ENCODE results near the gene GLIPR1.
A peak's percentile ranks its signal among the peaks of the same experiment; 100 is the strongest.

Gene GLIPR1

DNA sequence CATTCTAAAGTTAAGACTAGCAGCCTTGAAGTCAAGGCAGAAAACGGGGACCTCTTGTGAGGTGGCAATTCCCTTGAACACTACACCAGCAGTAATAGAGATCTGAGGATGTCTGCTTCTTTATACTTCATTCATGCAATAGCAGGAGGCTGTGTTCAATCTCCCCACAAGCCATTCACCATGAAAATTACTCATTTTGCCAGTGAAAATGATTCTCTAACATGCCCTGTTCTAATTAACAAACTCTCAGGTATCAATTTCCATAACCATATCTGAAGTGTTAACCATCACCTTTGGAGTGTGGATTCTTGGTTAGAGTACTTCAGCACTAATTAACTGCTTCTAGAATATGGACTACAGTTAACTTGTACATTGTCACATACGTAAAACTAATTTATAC, 3.4 kb upstream of the GLIPR1 start:
- no peak overlapping the region for H3K4me3 ChIP-seq (ENCODE audit: low read depth, low read length)
- TF ChIP-seq, protein P1, sequence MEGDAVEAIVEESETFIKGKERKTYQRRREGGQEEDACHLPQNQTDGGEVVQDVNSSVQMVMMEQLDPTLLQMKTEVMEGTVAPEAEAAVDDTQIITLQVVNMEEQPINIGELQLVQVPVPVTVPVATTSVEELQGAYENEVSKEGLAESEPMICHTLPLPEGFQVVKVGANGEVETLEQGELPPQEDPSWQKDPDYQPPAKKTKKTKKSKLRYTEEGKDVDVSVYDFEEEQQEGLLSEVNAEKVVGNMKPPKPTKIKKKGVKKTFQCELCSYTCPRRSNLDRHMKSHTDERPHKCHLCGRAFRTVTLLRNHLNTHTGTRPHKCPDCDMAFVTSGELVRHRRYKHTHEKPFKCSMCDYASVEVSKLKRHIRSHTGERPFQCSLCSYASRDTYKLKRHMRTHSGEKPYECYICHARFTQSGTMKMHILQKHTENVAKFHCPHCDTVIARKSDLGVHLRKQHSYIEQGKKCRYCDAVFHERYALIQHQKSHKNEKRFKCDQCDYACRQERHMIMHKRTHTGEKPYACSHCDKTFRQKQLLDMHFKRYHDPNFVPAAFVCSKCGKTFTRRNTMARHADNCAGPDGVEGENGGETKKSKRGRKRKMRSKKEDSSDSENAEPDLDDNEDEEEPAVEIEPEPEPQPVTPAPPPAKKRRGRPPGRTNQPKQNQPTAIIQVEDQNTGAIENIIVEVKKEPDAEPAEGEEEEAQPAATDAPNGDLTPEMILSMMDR (IDR thresholded peaks at IDR 0.05; ENCODE audit: insufficient read depth, low read depth, low read length, missing control alignments) = no peak
- no peak for DNase-seq (ENCODE audit: low read depth)

DNA sequence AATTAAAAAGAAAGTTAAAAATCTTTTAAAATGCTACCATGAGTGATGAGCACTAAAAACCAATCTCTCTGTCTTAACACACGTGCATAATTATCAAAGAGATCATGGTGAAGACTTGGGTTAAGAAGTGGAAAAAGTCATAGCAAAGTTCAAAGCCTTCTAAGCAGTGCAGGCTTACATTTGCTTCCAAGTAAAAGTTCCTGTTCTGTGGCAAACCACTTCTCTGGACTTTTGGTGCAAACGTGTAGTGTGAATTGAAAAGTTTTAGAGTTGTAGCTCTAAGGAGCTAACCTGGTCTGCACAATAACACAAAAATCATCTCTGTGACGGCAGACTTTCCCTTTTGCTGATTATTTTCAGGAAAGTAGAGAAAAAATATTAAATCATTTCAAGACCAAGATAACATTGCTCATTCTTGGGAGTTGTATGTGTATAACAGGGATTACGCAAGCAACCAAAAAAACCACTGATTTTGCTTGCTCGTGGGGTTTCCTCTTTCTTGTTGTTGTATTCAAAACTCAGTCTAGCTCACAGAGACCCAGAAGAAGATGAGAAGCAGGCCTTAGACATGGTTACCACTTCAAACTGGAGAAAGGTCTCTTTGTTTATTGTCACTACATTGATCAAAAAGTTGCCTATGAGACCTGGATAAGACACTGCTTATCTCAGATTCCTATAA, 2.3 kb upstream of the GLIPR1 start:
- peak; percentile 35 for DNase-seq (ENCODE audit: low read depth)

DNA sequence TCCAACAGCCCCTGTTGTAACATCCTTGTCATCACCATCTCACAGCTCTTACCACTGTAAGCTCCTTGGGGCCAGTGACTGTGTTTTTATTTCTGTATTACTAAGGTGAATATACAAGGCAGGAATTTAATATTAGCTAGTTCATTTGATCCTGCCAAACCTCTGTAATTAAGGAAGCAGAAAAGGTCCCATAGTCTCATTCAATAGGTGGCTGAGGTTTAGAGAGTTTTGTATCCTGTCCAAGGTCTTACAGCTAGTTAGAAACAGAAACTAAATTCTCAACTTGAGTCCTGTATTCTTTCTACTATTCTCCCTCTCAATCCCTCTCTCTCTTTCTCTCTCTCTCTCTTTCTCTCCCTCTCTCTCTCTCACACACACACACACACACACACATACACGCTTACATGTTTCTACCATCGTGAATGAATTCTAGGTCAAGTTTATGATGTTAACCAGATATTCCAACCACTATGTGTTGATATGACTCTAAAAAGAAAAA, 543 bp upstream of the GLIPR1 start:
- TF ChIP-seq, protein P1 (IDR thresholded peaks at IDR 0.05; ENCODE audit: insufficient read depth, low read depth, low read length, missing control alignments) = no peak
- DNase-seq (ENCODE audit: low read depth) = peak; percentile 60
- peak overlapping the region; percentile 85 for H3K4me3 ChIP-seq (ENCODE audit: low read depth, low read length)

More for the DNA sequence above, 2.3 kb upstream of the GLIPR1 start:
- no peak overlapping the region for H3K4me3 ChIP-seq (ENCODE audit: low read depth, low read length)
- TF ChIP-seq, protein P1 (IDR thresholded peaks at IDR 0.05; ENCODE audit: insufficient read depth, low read depth, low read length, missing control alignments) = no peak

DNA sequence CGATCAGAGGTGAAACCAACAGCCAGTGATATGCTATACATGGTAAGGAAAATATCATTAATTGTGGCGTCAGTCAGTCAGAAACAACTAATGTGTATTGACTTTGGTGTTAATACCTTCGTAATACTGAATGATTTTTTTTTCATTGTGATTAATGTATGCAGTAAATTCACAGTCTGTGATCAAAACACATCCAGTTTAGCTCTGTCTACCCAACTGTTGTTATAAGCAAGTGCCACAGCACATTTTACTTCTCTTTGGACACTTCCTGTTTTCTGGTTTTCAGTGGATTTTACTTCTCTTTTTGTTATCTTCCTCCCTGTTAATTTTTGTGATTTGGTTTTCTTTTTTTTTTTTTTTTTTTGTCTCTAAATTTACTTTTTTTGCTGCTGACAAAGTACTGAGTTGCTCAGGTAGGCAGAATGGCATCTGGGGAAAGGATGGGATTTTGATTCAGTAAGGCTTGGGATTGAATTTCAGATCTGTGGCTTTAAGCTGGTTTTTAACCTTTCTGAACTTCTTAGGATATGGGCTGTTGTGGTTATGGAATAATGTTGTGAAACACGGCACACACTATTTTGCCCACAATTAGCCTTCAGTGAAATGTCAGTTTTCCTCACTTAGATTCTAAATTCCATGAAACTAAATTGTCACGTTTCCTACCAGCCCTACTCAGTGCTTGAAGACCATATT, 604 bp downstream of the GLIPR1 start:
- peak overlapping the region; percentile 85 for H3K4me3 ChIP-seq (ENCODE audit: low read depth, low read length)
- peak; percentile 33 for DNase-seq (ENCODE audit: low read depth)
- TF ChIP-seq, protein P1 (IDR thresholded peaks at IDR 0.05; ENCODE audit: insufficient read depth, low read depth, low read length, missing control alignments) = no peak

DNA sequence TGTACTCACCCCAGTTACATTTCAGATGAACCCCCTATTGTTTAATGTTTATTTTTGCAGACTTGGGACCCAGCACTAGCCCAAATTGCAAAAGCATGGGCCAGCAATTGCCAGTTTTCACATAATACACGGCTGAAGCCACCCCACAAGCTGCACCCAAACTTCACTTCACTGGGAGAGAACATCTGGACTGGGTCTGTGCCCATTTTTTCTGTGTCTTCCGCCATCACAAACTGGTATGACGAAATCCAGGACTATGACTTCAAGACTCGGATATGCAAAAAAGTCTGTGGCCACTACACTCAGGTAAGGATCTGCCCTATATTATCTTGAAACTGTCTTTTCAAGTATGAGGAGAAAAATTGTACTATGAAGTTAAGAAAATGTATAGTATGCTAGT, 1.2 kb downstream of the GLIPR1 start:
- TF ChIP-seq, protein P1 (IDR thresholded peaks at IDR 0.05; ENCODE audit: insufficient read depth, low read depth, low read length, missing control alignments) = no peak
- H3K4me3 ChIP-seq (ENCODE audit: low read depth, low read length) = peak overlapping the region; percentile 85

DNA sequence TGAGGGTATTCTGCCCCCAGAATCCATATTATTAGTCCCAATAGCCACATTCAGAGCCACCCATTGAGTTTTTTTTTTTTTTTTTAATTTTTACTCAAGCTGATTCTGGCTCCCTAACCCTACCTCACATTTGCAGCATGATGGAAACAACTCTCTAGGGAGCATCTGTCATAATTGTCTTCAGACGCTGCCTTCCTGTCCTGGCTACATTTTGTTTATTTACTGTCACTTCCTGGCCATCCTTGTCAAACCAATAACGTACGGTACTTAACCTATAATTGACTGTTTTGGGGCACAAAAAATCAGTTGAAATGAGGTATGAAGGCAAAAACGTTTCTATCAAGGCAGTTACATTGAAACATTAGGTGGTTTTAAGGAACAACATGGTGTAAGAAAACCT, 2.1 kb downstream of the GLIPR1 start:
- TF ChIP-seq, protein P1 (IDR thresholded peaks at IDR 0.05; ENCODE audit: insufficient read depth, low read depth, low read length, missing control alignments) = no peak
- H3K4me3 ChIP-seq (ENCODE audit: low read depth, low read length) = peak overlapping the region; percentile 85
- peak; percentile 51 for DNase-seq (ENCODE audit: low read depth)

More for the DNA sequence above, 1.2 kb downstream of the GLIPR1 start:
- DNase-seq (ENCODE audit: low read depth) = no peak
